ENCODE measurements around the gene KIF15. TPM values are rescaled to one million over a fixed set of nuclear protein-coding genes. Genes with fewer than 3 reads are reported as not detected.

The KIF15 gene
- total RNA-seq = 4.5 and 6.9 TPM in 2 replicates

GRCh38 chr3:44761424-44762169 is at the start of gene KIF15, which contains the start of gene KIAA1143:
Gene KIF15, plus strand, starts transcription at chr3:44761794. Its CDS starts 72 bp downstream, at chr3:44761866.
Gene KIAA1143, minus strand, starts transcription at chr3:44761619. Its CDS starts 17 bp downstream, at chr3:44761602.

GRCh38 chr3:44712455-44713075 is 49.0 kb upstream of the KIF15 start, which contains the start of gene ZNF502:
Gene ZNF502, plus strand, starts transcription at chr3:44712660. Its CDS starts 7,602 bp downstream, at chr3:44720262.

GRCh38 chr3:44729384-44729910 is 32.1 kb upstream of the KIF15 start, which contains the start of gene ZNF501:
Gene ZNF501, plus strand, starts transcription at chr3:44729635. Its CDS starts 4,787 bp downstream, at chr3:44734422.

GRCh38 chr3:44861412-44862225 is 100.0 kb downstream of the KIF15 start, which contains the start of gene TMEM42:
Gene TMEM42, plus strand, starts transcription at chr3:44861912. Its CDS starts 13 bp downstream, at chr3:44861925.

GRCh38 chr3:44874308-44874707 is 112.7 kb downstream of the KIF15 start, which contains the start of gene TGM4:
Gene TGM4, plus strand, starts transcription at chr3:44874608. Its CDS starts 71 bp downstream, at chr3:44874679.

Other genes with a start within 250 kb of the KIF15 start
- gene ZKSCAN7, start 206.6 kb upstream of the KIF15 start, total RNA-seq = 1.4 and 2.5 TPM in 2 replicates
- gene ZNF660, start 176.8 kb upstream of the KIF15 start, total RNA-seq = 0.05 and 0.07 TPM in 2 replicates
- 8.1 and 9.0 TPM in 2 replicates for gene ZNF197, start 136.8 kb upstream of the KIF15 start, total RNA-seq
- 6.2 and 9.9 TPM in 2 replicates for gene ZNF35, start 113.1 kb upstream of the KIF15 start, total RNA-seq
- 1.7 and 2.9 TPM in 2 replicates for gene ZNF502, start 49.1 kb upstream of the KIF15 start, total RNA-seq
- gene ZNF501, start 32.2 kb upstream of the KIF15 start, total RNA-seq = 1.7 and 2.1 TPM in 2 replicates
- 12.5 and 15.7 TPM in 2 replicates for gene KIAA1143, start 175 bp upstream of the KIF15 start, total RNA-seq
- gene TMEM42, start 100.1 kb downstream of the KIF15 start, total RNA-seq = 19.0 and 26.7 TPM in 2 replicates
- 0.33 and 0.35 TPM in 2 replicates for gene TGM4, start 112.8 kb downstream of the KIF15 start, total RNA-seq
- gene ZDHHC3, start 214.4 kb downstream of the KIF15 start, total RNA-seq = 63.0 and 93.3 TPM in 2 replicates
- gene EXOSC7, start 214.4 kb downstream of the KIF15 start, total RNA-seq = 59.2 and 94.3 TPM in 2 replicates

All from airway epithelial cell (primary cell).